Prostate gland (tissue), 2 donors: ENCODE measurements around the gene MRPS23.

Experiments used
- POLR2A ChIP-seq: fragments of 450-650 bp; IDR thresholded peaks from one replicate; pipeline ENCODE4 v1.6.1; 2016; ENCODE audit warnings: antibody characterized with exemption, mild to moderate bottlenecking
- POLR2AphosphoS5 ChIP-seq: sonication (generic); formaldehyde crosslinking; IDR thresholded peaks from one replicate; pipeline ENCODE4 v1.6.1; 2017; ENCODE audit warnings: antibody characterized with exemption
- TF ChIP-seq, protein P1 (sequence below), 4 experiments: fragments of 200-600 bp in 2 of 4; fragments of 450-650 bp in 2 of 4; sonication (generic) in 2 of 4; IDR thresholded peaks; 1 replicate in 3 of 4; 2 replicates in 1 of 4; pipeline ENCODE4 v1.5.1; 2016 to 2019; ENCODE audit warnings: antibody characterized with exemption in 4 of 4, mild to moderate bottlenecking in 2 of 4, moderate library complexity in 2 of 4

DNA sequence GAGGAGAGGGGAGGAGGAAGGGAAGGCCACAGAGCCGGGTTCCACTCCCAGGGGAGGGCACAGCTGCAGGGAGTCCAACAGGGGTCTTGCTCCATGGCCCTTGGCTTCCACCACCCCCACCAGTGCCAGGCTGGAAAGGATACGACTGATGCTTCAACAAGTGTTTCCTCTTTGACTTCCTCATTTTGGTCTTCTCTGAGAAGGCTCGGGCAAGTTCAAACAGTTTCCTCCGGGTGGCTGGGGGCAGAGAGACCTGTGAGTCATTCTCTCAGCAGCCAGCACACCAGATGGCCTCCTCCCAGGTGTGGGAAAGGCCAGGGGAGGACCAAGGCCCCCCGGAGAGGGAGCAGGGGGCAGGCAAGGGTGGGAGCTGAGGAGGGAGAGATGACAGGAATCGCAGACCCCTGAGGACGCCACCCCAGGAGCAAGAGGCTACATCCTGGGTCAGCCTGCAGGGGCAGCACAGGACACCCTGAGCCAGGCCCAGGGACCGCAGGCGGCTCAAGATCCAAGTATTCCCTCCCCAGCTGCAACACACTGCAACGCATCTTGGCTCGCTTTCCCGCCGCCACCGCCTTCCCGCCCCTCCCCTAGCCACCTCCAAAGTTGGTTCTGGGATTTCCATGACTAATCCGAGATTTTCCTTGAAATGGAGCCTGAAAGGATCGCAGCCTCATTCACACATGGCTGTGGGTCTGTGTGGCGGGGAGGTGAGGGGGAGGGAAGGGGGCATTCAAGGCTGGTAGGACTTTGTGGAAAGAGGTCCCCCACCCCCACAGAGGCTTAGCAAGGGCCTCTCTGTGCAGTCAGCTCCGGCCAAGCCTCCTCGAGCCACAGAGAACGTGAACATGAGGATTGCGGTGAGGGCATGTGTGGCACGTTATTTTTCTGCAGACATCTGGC lies 18.4 kb upstream of the MRPS23 start:
- TF ChIP-seq, protein P1, sequence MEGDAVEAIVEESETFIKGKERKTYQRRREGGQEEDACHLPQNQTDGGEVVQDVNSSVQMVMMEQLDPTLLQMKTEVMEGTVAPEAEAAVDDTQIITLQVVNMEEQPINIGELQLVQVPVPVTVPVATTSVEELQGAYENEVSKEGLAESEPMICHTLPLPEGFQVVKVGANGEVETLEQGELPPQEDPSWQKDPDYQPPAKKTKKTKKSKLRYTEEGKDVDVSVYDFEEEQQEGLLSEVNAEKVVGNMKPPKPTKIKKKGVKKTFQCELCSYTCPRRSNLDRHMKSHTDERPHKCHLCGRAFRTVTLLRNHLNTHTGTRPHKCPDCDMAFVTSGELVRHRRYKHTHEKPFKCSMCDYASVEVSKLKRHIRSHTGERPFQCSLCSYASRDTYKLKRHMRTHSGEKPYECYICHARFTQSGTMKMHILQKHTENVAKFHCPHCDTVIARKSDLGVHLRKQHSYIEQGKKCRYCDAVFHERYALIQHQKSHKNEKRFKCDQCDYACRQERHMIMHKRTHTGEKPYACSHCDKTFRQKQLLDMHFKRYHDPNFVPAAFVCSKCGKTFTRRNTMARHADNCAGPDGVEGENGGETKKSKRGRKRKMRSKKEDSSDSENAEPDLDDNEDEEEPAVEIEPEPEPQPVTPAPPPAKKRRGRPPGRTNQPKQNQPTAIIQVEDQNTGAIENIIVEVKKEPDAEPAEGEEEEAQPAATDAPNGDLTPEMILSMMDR (IDR thresholded peaks at IDR 0.05), result peak in 3 of 4 experiments; percentile 27 to 62 (median 41)
- TF ChIP-seq POLR2AphosphoS5 (peak; percentile 76), POLR2A (no peak)
